Medulla oblongata (tissue), 1 donor: ENCODE data around the gene RTBDN.
"Not testable (repeated sequence)": the region's sequence is repeated elsewhere in the genome, so short reads cannot be mapped to it uniquely, and the experiment has no call there.

Experiments used
- DNase-seq: peaks from one replicate; pipeline ENCODE4 v3.0.0-alpha.2; 2015; ENCODE audit errors: extremely low spot score

Gene RTBDN

GRCh38 chr19:12825254-12826131 lies 8.9 kb downstream of the RTBDN start:
- no peak for DNase-seq

GRCh38 chr19:12821761-12822160 lies 12.6 kb downstream of the RTBDN start:
- DNase-seq: no peak

GRCh38 chr19:12817810-12818209 lies 16.6 kb downstream of the RTBDN start:
- DNase-seq: not testable (repeated sequence)

DNA sequence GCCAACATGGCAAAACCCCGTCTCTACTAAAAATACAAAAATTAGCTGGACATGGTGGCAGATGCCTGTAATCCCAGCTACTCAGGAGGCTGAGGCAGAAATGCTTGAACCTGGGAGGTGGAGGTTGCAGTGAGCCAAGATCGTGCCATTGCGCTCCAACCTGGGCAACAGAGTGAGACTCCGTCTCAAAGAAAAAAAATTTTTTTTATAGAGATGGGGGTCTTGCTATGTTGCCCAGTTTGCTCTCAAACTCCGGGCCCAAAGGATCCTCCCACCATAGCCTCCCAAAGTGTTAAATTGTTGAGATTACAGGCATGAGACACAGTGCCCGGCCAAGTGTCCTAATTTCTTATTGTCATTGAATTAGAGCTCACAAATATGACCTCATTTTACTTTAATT lies 17.2 kb downstream of the RTBDN start:
- not testable (repeated sequence) for DNase-seq

DNA sequence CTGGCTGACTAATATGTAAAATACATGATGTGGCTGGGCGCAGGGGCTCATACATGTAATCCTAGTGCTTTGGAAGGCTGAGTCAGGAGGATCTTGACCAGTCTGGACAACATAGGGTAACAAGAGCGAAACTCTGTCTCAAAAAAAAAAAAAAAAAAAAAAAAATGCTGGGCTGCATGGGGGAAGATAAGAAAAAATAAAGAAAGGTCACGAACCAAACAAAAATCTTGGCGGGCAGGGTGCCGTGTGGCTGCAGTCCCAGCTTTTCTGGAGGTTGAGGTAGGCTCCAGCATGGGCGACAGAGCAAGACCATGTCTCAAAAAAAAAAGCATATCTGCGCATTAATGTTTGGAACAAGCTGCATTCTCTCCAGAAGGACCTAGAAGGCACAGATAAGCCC lies 19.3 kb downstream of the RTBDN start:
- no peak for DNase-seq

GRCh38 chr19:12806242-12807081 lies 27.9 kb downstream of the RTBDN start, which contains the start of gene RNASEH2A:
RNASEH2A (plus strand) TSS chr19:12806584; CDS start chr19:12806674, 90 bp downstream.
- DNase-seq: peak; percentile 90

DNA sequence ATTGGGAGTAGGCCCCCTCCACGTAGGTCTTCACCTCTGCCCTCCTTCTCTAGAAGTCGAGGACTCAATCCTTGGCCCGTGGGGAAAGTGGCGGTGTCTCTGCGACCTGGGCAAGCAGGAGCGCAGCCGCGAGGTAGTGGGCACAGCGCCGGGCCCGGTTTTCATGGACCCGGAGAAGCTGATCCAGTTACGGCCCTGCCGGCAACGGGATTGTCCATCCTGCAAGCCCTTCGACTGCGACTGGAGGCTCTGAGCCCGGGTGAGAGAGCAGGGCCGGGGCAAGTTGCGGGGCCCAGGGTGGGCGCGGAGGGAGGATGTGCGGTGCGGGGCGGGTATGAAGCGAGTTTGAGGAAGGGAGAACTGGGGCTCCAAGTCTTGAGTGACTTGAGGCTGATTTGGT lies 30.3 kb downstream of the RTBDN start:
- no peak for DNase-seq

- no peak for DNase-seq
Observed at GRCh38 chr19:12802267-12803106, 31.9 kb downstream of the RTBDN start.

DNA sequence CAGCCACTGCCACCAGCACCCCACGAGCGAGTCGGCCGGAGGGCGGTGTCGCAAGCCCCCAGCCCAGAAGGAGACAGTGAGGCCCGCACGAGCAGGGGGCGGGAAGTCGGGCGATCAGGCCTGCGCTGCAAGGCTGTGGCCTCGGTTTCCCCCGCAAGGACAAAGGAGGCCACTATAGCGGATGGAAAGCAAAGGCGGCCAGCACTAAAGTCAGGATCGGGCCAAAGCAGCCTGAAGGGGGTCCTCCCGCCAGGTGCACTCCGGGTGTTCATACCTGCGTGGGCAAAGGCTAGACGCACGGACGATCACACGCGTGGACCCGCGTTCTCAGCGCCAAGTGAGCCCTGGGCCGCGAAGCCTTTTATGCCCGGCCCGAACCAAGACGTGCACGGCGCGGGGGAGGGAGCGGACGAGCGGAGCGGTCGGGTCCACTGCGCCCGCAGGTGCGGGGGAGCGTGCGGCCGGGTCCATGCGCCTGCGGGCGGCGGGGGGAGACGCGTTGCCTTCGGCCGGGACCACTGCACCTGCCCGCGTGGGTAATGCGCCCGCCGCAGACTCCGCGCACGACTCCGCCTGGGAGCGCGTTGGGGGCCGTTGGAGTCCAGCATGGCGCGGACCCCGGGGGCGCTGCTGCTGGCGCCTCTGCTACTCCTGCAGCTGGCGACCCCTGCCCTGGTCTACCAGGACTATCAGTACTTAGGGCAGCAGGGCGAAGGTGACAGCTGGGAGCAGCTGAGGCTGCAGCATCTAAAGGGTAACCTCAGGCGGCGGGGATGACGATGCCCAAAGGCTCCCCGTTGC lies 32.7 kb downstream of the RTBDN start, which contains the start of the genes PRDX2 and THSD8:
TSS of gene PRDX2 (minus strand) at position 335 of the 801 bp plus-strand sequence. CDS start 539 bp downstream, outside the sequence.
TSS of gene THSD8 (plus strand) at position 604 of the 801 bp plus-strand sequence. CDS start at position 607, 3 bp downstream.
- peak; percentile 78 for DNase-seq

DNA sequence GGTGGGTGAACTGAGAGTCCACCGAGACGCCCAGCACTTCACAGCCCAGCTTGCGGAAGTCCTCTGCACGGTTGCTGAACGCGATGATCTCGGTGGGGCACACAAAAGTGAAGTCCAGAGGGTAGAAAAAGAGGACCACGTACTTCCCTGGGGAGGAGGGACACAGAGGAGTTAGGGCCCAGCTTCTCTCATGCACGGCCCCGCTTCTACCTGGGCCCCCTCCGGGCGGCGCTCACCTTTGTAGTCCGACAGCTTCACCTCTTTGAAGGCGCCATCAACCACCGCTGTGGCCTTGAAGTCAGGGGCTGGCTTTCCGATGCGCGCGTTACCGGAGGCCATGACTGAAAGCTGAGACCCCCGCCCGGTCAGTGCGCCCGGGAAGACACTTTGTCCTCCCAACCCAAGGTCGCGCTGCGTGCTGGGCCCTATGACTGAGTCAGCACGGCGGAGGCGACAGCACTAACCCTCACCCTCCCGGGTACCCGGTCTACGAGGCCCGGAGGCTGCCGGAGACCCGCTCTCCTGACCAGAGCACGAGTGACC lies 33.4 kb downstream of the RTBDN start:
- DNase-seq: no peak

GRCh38 chr19:12800466-12800770 lies 34.0 kb downstream of the RTBDN start:
- no peak for DNase-seq

DNA sequence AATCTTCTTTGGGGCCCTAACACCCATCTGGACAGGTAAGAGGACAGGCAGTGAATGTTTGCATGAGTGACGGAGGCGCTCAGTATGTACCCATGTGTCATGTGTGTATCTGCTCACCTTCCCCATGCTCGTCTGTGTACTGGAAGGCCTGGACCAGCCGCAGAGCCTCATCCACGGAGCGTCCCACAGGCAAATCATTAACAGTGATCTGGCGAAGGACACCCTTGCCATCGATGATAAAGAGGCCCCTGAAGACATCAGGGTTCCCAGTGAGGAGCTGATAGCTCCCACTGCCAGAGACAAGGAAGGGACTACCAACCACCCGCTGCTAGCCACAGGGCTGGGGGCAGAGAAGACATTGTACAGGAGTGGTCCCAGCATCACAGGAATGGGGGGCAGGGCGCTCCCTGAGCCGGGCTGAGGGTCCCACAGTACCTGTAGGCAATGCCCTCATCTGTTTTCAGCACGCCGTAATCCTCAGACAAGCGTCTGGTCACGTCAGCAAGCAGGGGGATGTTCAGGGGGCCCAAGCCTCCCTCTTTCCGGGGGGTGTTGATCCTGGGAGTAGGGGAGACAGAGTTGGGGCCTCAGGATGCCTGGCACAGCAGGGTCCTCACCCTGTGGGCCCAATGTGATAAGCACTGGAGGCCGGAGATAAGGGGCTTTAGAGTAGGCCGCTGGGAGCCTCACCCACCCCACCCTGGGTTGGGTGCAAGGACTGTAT lies 34.5 kb downstream of the RTBDN start:
- no peak for DNase-seq

DNA sequence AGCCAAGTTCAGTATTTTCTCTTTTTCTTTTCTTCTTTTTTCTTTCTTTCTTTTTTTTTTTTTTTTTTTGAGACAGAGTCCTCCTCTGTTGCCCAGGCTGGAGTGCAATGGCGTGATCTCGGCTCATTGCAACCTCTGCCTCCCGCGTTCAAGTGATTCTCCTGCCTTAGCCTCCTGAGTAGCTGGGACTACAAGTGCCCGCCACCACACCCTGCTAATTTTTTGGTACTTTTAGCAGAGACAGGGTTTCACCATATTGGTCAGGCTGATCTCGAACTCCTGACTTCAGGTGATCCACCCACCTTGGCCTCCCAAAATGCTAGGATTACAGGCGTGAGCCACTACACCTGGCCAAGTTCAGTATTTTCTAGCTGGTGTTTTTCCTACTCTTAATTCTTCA lies 36.8 kb downstream of the RTBDN start:
- not testable (repeated sequence) for DNase-seq

GRCh38 chr19:12797141-12797587 lies 37.2 kb downstream of the RTBDN start:
- no peak for DNase-seq

DNA sequence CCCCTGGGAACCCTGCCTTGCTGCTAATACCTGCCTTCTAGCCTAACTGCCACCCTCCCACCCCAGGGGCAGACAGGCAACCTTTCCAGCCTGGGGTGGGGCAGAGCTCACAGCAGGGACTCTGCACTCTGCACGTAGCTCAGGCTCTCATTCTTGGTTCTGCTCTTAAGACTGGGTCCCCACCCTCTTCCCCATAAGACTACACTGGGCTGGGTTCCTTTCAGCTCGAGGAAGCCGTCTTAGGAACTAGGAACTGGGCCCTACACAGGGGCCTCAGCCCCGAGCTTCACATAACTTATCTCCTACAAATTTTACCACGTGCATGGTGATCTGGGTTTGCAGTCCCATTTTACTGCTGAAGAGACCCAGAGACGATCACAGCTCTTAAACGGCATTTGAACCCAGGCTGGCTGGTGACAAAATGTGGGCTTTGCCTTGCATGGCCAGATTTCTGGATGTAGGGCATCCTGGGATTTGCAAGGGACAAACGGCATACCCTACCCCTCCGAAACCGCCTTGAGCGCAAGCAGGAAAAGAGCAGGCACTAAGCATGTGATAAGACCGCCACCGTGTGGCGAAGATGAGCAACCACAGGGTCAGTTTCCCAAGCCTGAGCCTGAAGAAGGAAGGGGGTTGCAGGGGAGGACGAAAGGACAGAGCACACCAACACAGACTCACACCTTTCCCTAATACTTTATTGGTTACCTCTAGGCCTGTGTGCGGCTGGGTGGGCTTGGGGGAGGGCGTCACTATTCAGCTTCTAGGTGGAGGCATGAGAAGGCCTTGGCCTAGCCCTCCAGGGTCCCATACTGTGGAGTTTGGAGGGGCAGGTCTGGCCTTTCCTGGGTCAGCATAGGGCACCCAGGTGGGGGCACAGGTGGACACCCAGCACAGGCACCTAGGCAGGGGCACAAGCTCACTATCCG lies 38.0 kb downstream of the RTBDN start:
- DNase-seq: peak; percentile 92

- DNase-seq: no peak
Observed at GRCh38 chr19:12794971-12795381, 39.4 kb downstream of the RTBDN start.

DNA sequence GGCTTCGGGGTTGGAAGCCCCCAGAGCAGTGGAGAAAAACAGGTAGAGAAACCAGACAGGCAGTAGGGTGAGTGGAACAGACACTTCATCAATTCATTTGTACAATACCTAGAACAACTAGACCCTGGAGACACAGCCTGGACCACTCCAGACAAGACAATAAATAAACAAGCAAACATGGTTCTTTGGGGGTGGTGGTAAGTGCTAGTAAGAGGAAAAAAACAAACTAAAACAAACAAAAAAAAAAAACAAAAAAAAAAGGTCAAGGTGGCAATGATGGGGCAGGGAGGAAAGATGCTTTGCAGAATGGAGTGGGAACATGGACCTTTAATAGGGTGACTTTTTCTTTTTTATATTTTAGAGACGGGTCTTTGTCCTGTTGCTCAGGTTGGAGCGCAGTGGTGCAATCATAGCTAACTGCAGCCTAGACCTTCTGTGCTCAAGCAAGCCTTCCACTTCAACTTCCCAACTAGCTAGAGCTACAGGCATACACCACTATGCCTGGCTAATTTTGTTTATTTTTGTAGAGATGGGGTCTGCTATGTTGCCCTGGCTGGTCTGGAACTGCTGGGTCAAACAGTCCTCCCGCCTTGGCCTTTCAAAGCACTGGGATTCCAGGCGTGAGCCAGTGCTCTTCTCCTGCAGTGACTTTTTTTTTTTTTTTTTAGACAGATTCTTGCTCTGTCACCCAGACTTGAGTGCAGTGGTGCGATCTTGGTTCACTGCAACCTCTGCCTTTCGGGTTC lies 40.0 kb downstream of the RTBDN start:
- DNase-seq: no peak
